HCT116 (cell line): ENCODE measurements around the gene APBB3. TPM values are rescaled to one million over a fixed set of nuclear protein-coding genes. Genes with fewer than 3 reads are reported as not detected.

Source experiments
- ATAC-seq: fragments of 200-7000 bp; cut with Tn5 transposase; 2 replicates; pipeline ENCODE4 v1.9.1; 2020; ENCODE audit warnings: mild to moderate bottlenecking, moderate library complexity
- BruUV-seq: library from RNA; stranded (reverse); fragments of 400-500 nt; replicated peaks from 2 replicates; lab custom pipeline; 2021; lab: Mats Ljungman, UMichigan
- CTCF ChIA-PET: fragments of 300-600 bp; sonication (Branson Sonifier 250); formaldehyde crosslinking; loops from one replicate; lab custom pipeline; 2021; ENCODE audit warnings: antibody characterized with exemption; lab: Charles Lee
- POLR2A ChIA-PET: fragments of 300-600, 350-600 bp; sonication (Branson Sonifier 250); formaldehyde crosslinking; loops from one replicate; lab custom pipeline; 2021; ENCODE audit warnings: antibody characterized with exemption; lab: Charles Lee
- RAD21 ChIA-PET, 2 experiments: fragments of 300-600 bp; sonication (Branson Sonifier 250); formaldehyde crosslinking; loops; one replicate each; lab custom pipeline; 2023; ENCODE audit warnings: low total read pairs in 2 of 2; ENCODE audit not compliant: uncharacterized antibody in 2 of 2, unreplicated experiment in 2 of 2, low non-redundant PET in 1 of 2; lab: Charles Lee
- DNase-seq: peaks from one replicate; pipeline ENCODE4 v3.0.0-alpha.2; 2010; ENCODE audit warnings: low read depth, low spot score
- H2AFZ ChIP-seq: fragments of 200-600 bp; shearing (Covaris generic), sonication (generic); 2 replicates; pipeline ENCODE4 v1.6.1; 2017; ENCODE audit warnings: low read depth, mixed run types, mixed read lengths, antibody characterized with exemption, low read length; ENCODE audit not compliant: poor library complexity, severe bottlenecking
- H3K27ac ChIP-seq: 2 replicates; pipeline ENCODE4 v1.5.1; 2012; ENCODE audit warnings: low read depth, low read length
- H3K27me3 ChIP-seq: fragments of 200-600 bp; sonication (generic); 2 replicates; pipeline ENCODE4 v1.6.1; 2016; ENCODE audit warnings: mixed run types, low read length, mixed read lengths; ENCODE audit not compliant: insufficient read depth
- H3K36me3 ChIP-seq, 2 experiments: fragments of 200-500 bp in 1 of 2; fragments of 200-600 bp in 1 of 2; sonication (Bioruptor generic) in 1 of 2; sonication (generic) in 1 of 2; 2 replicates each; pipeline versions ENCODE4 v1.5.1 to v1.6.1; 2014 to 2016; ENCODE audit warnings: low read length in 2 of 2, inconsistent platforms in 1 of 2, mixed read lengths in 1 of 2, mixed run types in 1 of 2; ENCODE audit not compliant: insufficient read depth in 2 of 2, control insufficient read depth in 1 of 2
- H3K4me1 ChIP-seq, 2 experiments: fragments of 200-600 bp in 1 of 2; sonication (generic) in 1 of 2; 2 replicates each; pipeline versions ENCODE4 v1.5.1 to v1.6.1; 2012 to 2017; ENCODE audit warnings: low read length in 2 of 2, inconsistent platforms in 1 of 2, mild to moderate bottlenecking in 1 of 2, mixed read lengths in 1 of 2, mixed run types in 1 of 2, moderate library complexity in 1 of 2; ENCODE audit not compliant: insufficient read depth in 2 of 2, control insufficient read depth in 1 of 2
- H3K4me2 ChIP-seq: fragments of 200-600 bp; sonication (generic); 2 replicates; pipeline ENCODE4 v1.6.1; 2017; ENCODE audit warnings: mixed run types, low read length, mixed read lengths
- H3K4me3 ChIP-seq, 2 experiments: fragments of 200-600 bp in 1 of 2; sonication (generic) in 1 of 2; replicated peaks in 1 of 2; 2 replicates each; pipeline ENCODE4 v1.5.1; 2011 to 2016; ENCODE audit warnings: low read length in 2 of 2, control low read depth in 1 of 2, low read depth in 1 of 2, mild to moderate bottlenecking in 1 of 2, mixed read lengths in 1 of 2, mixed run types in 1 of 2
- H3K79me2 ChIP-seq: fragments of 200-600 bp; sonication (generic); 2 replicates; pipeline ENCODE4 v1.6.1; 2017; ENCODE audit warnings: mild to moderate bottlenecking, mixed run types, low read length, moderate library complexity, mixed read lengths; ENCODE audit not compliant: insufficient read depth
- H3K9ac ChIP-seq: fragments of 200-600 bp; sonication (generic); 2 replicates; pipeline ENCODE4 v1.6.1; 2016; ENCODE audit warnings: low read length, mixed read lengths
- H3K9me2 ChIP-seq: fragments of 200-600 bp; sonication (generic), shearing (Covaris generic); 2 replicates; pipeline ENCODE4 v1.6.1; 2017; ENCODE audit warnings: mixed run types, mild to moderate bottlenecking, moderate library complexity; ENCODE audit not compliant: insufficient read depth
- H3K9me3 ChIP-seq, 2 experiments: fragments of 200-500 bp in 1 of 2; fragments of 200-600 bp in 1 of 2; sonication (Bioruptor generic) in 1 of 2; sonication (generic) in 1 of 2; 2 replicates each; pipeline ENCODE4 v1.6.1; 2014 to 2017; ENCODE audit warnings: low read length in 2 of 2, mixed read lengths in 2 of 2, inconsistent platforms in 1 of 2, low read depth in 1 of 2, mild to moderate bottlenecking in 1 of 2, mixed run types in 1 of 2, moderate library complexity in 1 of 2; ENCODE audit not compliant: control insufficient read depth in 1 of 2, insufficient read depth in 1 of 2
- H4K20me1 ChIP-seq: fragments of 200-600 bp; sonication (generic), shearing (Covaris generic); 2 replicates; pipeline ENCODE4 v1.6.1; 2017; ENCODE audit warnings: mixed run types, mild to moderate bottlenecking, moderate library complexity; ENCODE audit not compliant: insufficient read depth
- CEBPB ChIP-seq: IDR thresholded peaks from 2 replicates; pipeline ENCODE4 v1.6.1; 2012; ENCODE audit warnings: low read depth
- CTCF ChIP-seq, 3 experiments: fragments of 200-600 bp in 1 of 3; sonication (generic) in 1 of 3; IDR thresholded peaks in 2 of 3; conservative IDR thresholded peaks in 1 of 3; 2 replicates each; pipeline ENCODE4 v1.5.1; 2012 to 2017; ENCODE audit warnings: low read depth in 2 of 3, low read length in 2 of 3, antibody characterized with exemption in 1 of 3, borderline replicate concordance in 1 of 3, control low read depth in 1 of 3, mild to moderate bottlenecking in 1 of 3, mixed read lengths in 1 of 3, mixed run types in 1 of 3, moderate library complexity in 1 of 3; ENCODE audit not compliant: insufficient read depth in 1 of 3
- EGR1 ChIP-seq: IDR thresholded peaks from 2 replicates; pipeline ENCODE4 v1.6.1; 2012; ENCODE audit warnings: low read depth
- FOSL1 ChIP-seq: IDR thresholded peaks from 2 replicates; pipeline ENCODE4 v1.6.1; 2012; ENCODE audit warnings: low read depth
- RAD21 ChIP-seq: IDR thresholded peaks from 2 replicates; pipeline ENCODE4 v1.6.1; 2012; ENCODE audit warnings: low read depth, mild to moderate bottlenecking
- SP1 ChIP-seq: IDR thresholded peaks from 2 replicates; pipeline ENCODE4 v1.6.1; 2012; ENCODE audit warnings: low read depth
- SRF ChIP-seq: IDR thresholded peaks from 2 replicates; pipeline ENCODE4 v1.6.1; 2012; ENCODE audit warnings: low read depth
- TCF7L2 ChIP-seq: IDR thresholded peaks from 2 replicates; pipeline ENCODE4 v1.7.0; 2011; ENCODE audit warnings: borderline replicate concordance, inconsistent platforms; ENCODE audit not compliant: insufficient read depth, insufficient read length; ENCODE audit errors: extremely low read depth
- YY1 ChIP-seq: IDR thresholded peaks from 2 replicates; pipeline ENCODE4 v1.6.1; 2011; ENCODE audit warnings: low read length, low read depth, moderate library complexity, mild to moderate bottlenecking; ENCODE audit not compliant: insufficient replicate concordance; ENCODE audit errors: extremely low read depth
- ZFX ChIP-seq: fragments of 450-650 bp; IDR thresholded peaks from 2 replicates; pipeline ENCODE4 v1.6.1; 2017
- intact Hi-C: fragments of 100-400 bp; cut with micrococcal nuclease; formaldehyde crosslinking; loops from 2 replicates; pipeline ENCODE4 v1.10.0; 2022
- total RNA-seq: library from RNA; stranded (reverse); gene quantifications from one replicate; pipeline ENCODE4 v1.2.1, GENCODE V29; 2021; ENCODE audit not compliant: unreplicated experiment

The APBB3 gene
- total RNA-seq, 1 experiment from 2014 or later: 28.4 TPM

GRCh38 chr5:140576776-140577201, 12.4 kb upstream of the APBB3 start:
- TF ChIP-seq SRF (no peak), YY1 (no peak), EGR1 (no peak), FOSL1 (no peak), ZFX (no peak), SP1 (no peak)
- Histone ChIP-seq H3K4me1 (no peaks in the 10 kb centered on the region), H3K4me2 (no peak overlapping the region), H3K9me2 (no peaks in the 10 kb centered on the region), H3K9ac (no peak overlapping the region), H3K79me2 (no peaks in the 10 kb centered on the region), H3K27ac (no peak overlapping the region), H2AFZ (no peak overlapping the region), H3K36me3 (no peaks in the 10 kb centered on the region), H4K20me1 (no peaks in the 10 kb centered on the region), H3K27me3 (no peaks in the 10 kb centered on the region), H3K9me3 (no peaks in the 10 kb centered on the region), H3K4me3 (no peak overlapping the region)
- RAD21 ChIA-PET: no interaction called here
- POLR2A ChIA-PET: no interaction called here
- no TSS peak for BruUV-seq
- ATAC-seq (no peak), DNase-seq (no peak)
- intact Hi-C loops: loop anchor here (5.0 kb wide), 1 partner anchor 61 kb away; the partner anchor contains the start of gene TMCO6
- CTCF ChIA-PET: no interaction called here

- H3K27ac ChIP-seq: no peak overlapping the region
- H3K36me3 ChIP-seq: no peaks in the 10 kb centered on the region
- no peak overlapping the region for H3K4me2 ChIP-seq
- RAD21 ChIA-PET: interaction anchor here in 1 of 2 experiments (0.7 kb wide), 1 partner anchor 59 kb away, joined by 3 read pairs; no protein-coding TSS in a partner anchor
- peak; percentile 19 for DNase-seq
- no peaks in the 10 kb centered on the region for H3K9me2 ChIP-seq
- H3K79me2 ChIP-seq: no peaks in the 10 kb centered on the region
- CTCF ChIA-PET: no interaction called here
- intact Hi-C loops: loop anchor here (5.0 kb wide), 1 partner anchor 62 kb away; the partner anchor contains the start of gene TMCO6
- H3K27me3 ChIP-seq: no peaks in the 10 kb centered on the region
- H2AFZ ChIP-seq: no peak overlapping the region
- TF ChIP-seq RAD21: peak; percentile 71
- no peak for TF ChIP-seq CEBPB
- peak; percentile 41 to 51 (median 41); a peak in 4 of 6 replicates for TF ChIP-seq CTCF (IDR thresholded peaks at IDR 0.05 in 2 of 3, conservative IDR thresholded peaks at IDR 0.05 in 1 of 3; ENCODE audit: borderline replicate concordance in 1 of 3, insufficient read depth in 1 of 3, low read depth in 2 of 3, low read length in 2 of 3)
- no peak for TF ChIP-seq TCF7L2
- H3K9me3 ChIP-seq: no peaks in the 10 kb centered on the region
- no peaks in the 10 kb centered on the region for H3K4me1 ChIP-seq
- no peak overlapping the region for H3K9ac ChIP-seq
- H4K20me1 ChIP-seq: no peaks in the 10 kb centered on the region
- no TSS peak for BruUV-seq
- POLR2A ChIA-PET: no interaction called here
- no peak overlapping the region for H3K4me3 ChIP-seq
- peak; percentile 75 for ATAC-seq
These were observed 10.9 kb upstream of the APBB3 start for GRCh38 chr5:140575309-140575708.
